ENCODE measurements around the gene MRC1.

GRCh38 chr10:17831896-17832295 lies 22.7 kb downstream of the MRC1 start:
- TF ChIP-seq MAFK (IDR thresholded peaks at IDR 0.05; ENCODE audit: partially characterized antibody) (no peak), MAX (IDR thresholded peaks at IDR 0.05) (no peak), PBX3 (IDR thresholded peaks at IDR 0.05) (no peak), POLR2A (IDR thresholded peaks at IDR 0.05; ENCODE audit: low read length) (no peak), CTCF (IDR thresholded peaks at IDR 0.05) (no peak), USF2 (IDR thresholded peaks at IDR 0.05) (no peak), EP300 (IDR thresholded peaks at IDR 0.05) (no peak), ESRRA (IDR thresholded peaks at IDR 0.05; ENCODE audit: borderline replicate concordance, low read length) (no peak), MYC (IDR thresholded peaks at IDR 0.05; ENCODE audit: borderline replicate concordance, low read length) (no peak), CEBPB (IDR thresholded peaks at IDR 0.05) (no peak), BCL3 (IDR thresholded peaks at IDR 0.05) (no peak), MAZ (IDR thresholded peaks at IDR 0.05; ENCODE audit: borderline replicate concordance, low read depth, low read length) (no peak), GATA3 (IDR thresholded peaks at IDR 0.05; ENCODE audit: borderline replicate concordance) (no peak)
